Measurements from ENCODE around the gene JAKMIP3.

Gene JAKMIP3

GRCh38 chr10:132058111-132058745 lies 7.5 kb upstream of the JAKMIP3 start:
- Histone ChIP-seq H3K36me3 (no peaks in the 10 kb centered on the region), H3K4me3 (no peak overlapping the region), H3K27me3 (peaks cover 0 to 46% of the 10 kb centered on the region in 2 donors), H3K4me1 (no peaks in the 10 kb centered on the region), H3K27ac (no peak overlapping the region), H3K9me3 (peaks cover 0 to 4% (median 0%) of the 10 kb centered on the region in 3 donors)
- no peak for DNase-seq
- intact Hi-C loops (cut with DNase I; ENCODE audit: low total_unique reads) = no loop called here
- no peak for TF ChIP-seq CTCF (IDR thresholded peaks at IDR 0.05)

GRCh38 chr10:132058793-132059759 lies 6.7 kb upstream of the JAKMIP3 start:
- Histone ChIP-seq H3K4me1 (no peaks in the 10 kb centered on the region), H3K36me3 (no peaks in the 10 kb centered on the region), H3K4me3 (no peak overlapping the region), H3K9me3 (no peaks in the 10 kb centered on the region), H3K27ac (no peak overlapping the region), H3K27me3 (peaks cover 0 to 46% of the 10 kb centered on the region in 2 donors)
- no peak for TF ChIP-seq CTCF (IDR thresholded peaks at IDR 0.05)
- DNase-seq = peak in 1 of 2 donors; percentile 40
- intact Hi-C loops (cut with DNase I; ENCODE audit: low total_unique reads) = no loop called here

GRCh38 chr10:132059760-132060508 lies 5.8 kb upstream of the JAKMIP3 start:
- DNase-seq = peak in 1 of 2 donors; percentile 24
- intact Hi-C loops (cut with DNase I; ENCODE audit: low total_unique reads) = no loop called here

GRCh38 chr10:132061030-132061429 lies 4.7 kb upstream of the JAKMIP3 start:
- intact Hi-C loops (cut with DNase I; ENCODE audit: low total_unique reads) = no loop called here
- Histone ChIP-seq H3K9me3 (no peaks in the 10 kb centered on the region), H3K4me3 (no peak overlapping the region), H3K27ac (no peak overlapping the region), H3K4me1 (peaks cover 0 to 11% (median 8%) of the 10 kb centered on the region in 4 donors), H3K36me3 (no peaks in the 10 kb centered on the region), H3K27me3 (peaks cover 0 to 38% of the 10 kb centered on the region in 2 donors)
- DNase-seq = no peak
- no peak for TF ChIP-seq CTCF (IDR thresholded peaks at IDR 0.05)

More at GRCh38 chr10:132059760-132060508, 5.8 kb upstream of the JAKMIP3 start:
- no peak for TF ChIP-seq CTCF (IDR thresholded peaks at IDR 0.05)
- no peak overlapping the region for H3K4me3 ChIP-seq
- H3K9me3 ChIP-seq = no peaks in the 10 kb centered on the region
- H3K4me1 ChIP-seq = peaks cover 0 to 2% (median under 1%) of the 10 kb centered on the region in 4 donors
- H3K27me3 ChIP-seq = peaks cover 0 to 41% of the 10 kb centered on the region in 2 donors
- no peaks in the 10 kb centered on the region for H3K36me3 ChIP-seq
- no peak overlapping the region for H3K27ac ChIP-seq

GRCh38 chr10:132061465-132061864 lies 4.3 kb upstream of the JAKMIP3 start:
- intact Hi-C loops (cut with DNase I; ENCODE audit: low total_unique reads) = no loop called here
- no peak for DNase-seq
- TF ChIP-seq CTCF (IDR thresholded peaks at IDR 0.05) = no peak
- Histone ChIP-seq H3K27ac (no peak overlapping the region), H3K36me3 (no peaks in the 10 kb centered on the region), H3K27me3 (peaks cover 0 to 33% of the 10 kb centered on the region in 2 donors), H3K4me1 (peaks cover 0 to 13% (median 9%) of the 10 kb centered on the region in 4 donors), H3K4me3 (no peak overlapping the region), H3K9me3 (no peaks in the 10 kb centered on the region)
